A549 (cell line): Measurements from ENCODE around the gene DEDD2. TPM values are rescaled to one million over a fixed set of nuclear protein-coding genes. Genes with fewer than 3 reads are reported as not detected.

Experiments
- ATAC-seq, 2 experiments: fragments of 200-7000 bp in 1 of 2; fragments of >200 bp in 1 of 2; cut with Nextera tagmentation in 1 of 2; cut with Tn5 transposase in 1 of 2; 3 replicates each; pipeline versions ENCODE4 v1.8.0 to v1.9.1; 2018 to 2020; ENCODE audit warnings: mild to moderate bottlenecking in 1 of 2, moderate library complexity in 1 of 2
- CTCF ChIA-PET: fragments of 300-600 bp; sonication (Branson Sonifier 250); formaldehyde crosslinking; extraction: SDS; loops from one replicate; lab custom pipeline; 2021; ENCODE audit warnings: antibody characterized with exemption, inconsistent platforms; lab: Yijun Ruan, JAX
- POLR2A ChIA-PET: fragments of 350-600 bp; formaldehyde crosslinking; extraction: SDS; loops from one replicate; lab custom pipeline; 2021; ENCODE audit warnings: antibody characterized with exemption, inconsistent platforms; lab: Yijun Ruan, JAX
- DNase-seq, 2 experiments: peaks; one replicate each; pipeline versions ENCODE4 v3.0.0 to v3.0.0-alpha.2; 2011 to 2016; ENCODE audit warnings: low read depth in 1 of 2, low spot score in 1 of 2
- FAIRE-seq: peaks from 2 replicates; lab custom pipeline; 2011; peaks lifted over from hg19 to GRCh38; lab: Jason Lieb, UNC
- H3K27ac ChIP-seq, 2 experiments: fragments of >200 bp; sonication (Bioruptor Twin); formaldehyde crosslinking; 3 replicates each; pipeline ENCODE4 v1.5.1; 2016 to 2017
- H3K4me1 ChIP-seq: fragments of >200 bp; sonication (Bioruptor Twin); formaldehyde crosslinking; 3 replicates; pipeline ENCODE4 v1.6.1; 2016
- H3K4me2 ChIP-seq: fragments of >200 bp; sonication (Bioruptor Twin); formaldehyde crosslinking; 3 replicates; pipeline ENCODE4 v1.6.1; 2016
- H3K4me3 ChIP-seq: fragments of >200 bp; sonication (Bioruptor Twin); formaldehyde crosslinking; 3 replicates; pipeline ENCODE4 v1.5.1; 2016
- H3K9me3 ChIP-seq: fragments of >200 bp; sonication (Bioruptor Twin); formaldehyde crosslinking; 3 replicates; pipeline ENCODE4 v1.6.1; 2016
- BCL3 ChIP-seq: fragments of >200 bp; sonication (Bioruptor Twin); formaldehyde crosslinking; IDR thresholded peaks from 3 replicates; pipeline ENCODE4 v1.6.1; 2016
- CBX8 ChIP-seq: fragments of 200-600 bp; sonication (generic); IDR thresholded peaks from 2 replicates; pipeline ENCODE4 v1.6.1; 2016
- CEBPB ChIP-seq, 2 experiments: fragments of >200 bp in 1 of 2; sonication (Bioruptor Twin) in 1 of 2; formaldehyde crosslinking in 1 of 2; IDR thresholded peaks; 2 replicates each; pipeline ENCODE4 v1.6.1; 2012 to 2016
- FOSB ChIP-seq: fragments of 250-450 bp; sonication (Bioruptor Pico); IDR thresholded peaks from 2 replicates; pipeline ENCODE4 v1.5.0; 2020; ENCODE audit warnings: mild to moderate bottlenecking, moderate library complexity
- FOSL2 ChIP-seq, 2 experiments: fragments of 450-650 bp in 1 of 2; fragments of >200 bp in 1 of 2; sonication (Bioruptor Twin) in 1 of 2; formaldehyde crosslinking; IDR thresholded peaks; 2 replicates each; pipeline versions ENCODE4 v1.5.0 to v1.6.1; 2016 to 2020; ENCODE audit warnings: mild to moderate bottlenecking in 1 of 2, moderate library complexity in 1 of 2
- HOXA7 ChIP-seq: fragments of 250-450 bp; sonication (Bioruptor Pico); IDR thresholded peaks from 2 replicates; pipeline ENCODE4 v1.5.0; 2020; ENCODE audit warnings: mild to moderate bottlenecking, moderate library complexity
- JUN ChIP-seq, 2 experiments: fragments of >200 bp; sonication (Bioruptor Twin); formaldehyde crosslinking; IDR thresholded peaks; 2 replicates in 1 of 2; 3 replicates in 1 of 2; pipeline ENCODE4 v1.6.1; 2016 to 2017
- MAFK ChIP-seq: fragments of 450-650 bp; IDR thresholded peaks from 2 replicates; pipeline ENCODE4 v1.6.1; 2014; ENCODE audit not compliant: partially characterized antibody
- POLR2A ChIP-seq: IDR thresholded peaks from 2 replicates; pipeline ENCODE4 v1.6.1; 2012; ENCODE audit warnings: mild to moderate bottlenecking, low read length
- POLR2AphosphoS2 ChIP-seq: conservative IDR thresholded peaks from 2 replicates; pipeline ENCODE4 v1.6.1; 2012; ENCODE audit warnings: low read length, improper control_type of control experiment, inconsistent platforms
- RCOR1 ChIP-seq: fragments of 150-350 bp; IDR thresholded peaks from 2 replicates; pipeline ENCODE4 v1.6.1; 2014; ENCODE audit warnings: antibody characterized with exemption, low read length, low read depth
- SMC3 ChIP-seq: fragments of >200 bp; sonication (Bioruptor Twin); formaldehyde crosslinking; IDR thresholded peaks from 3 replicates; pipeline ENCODE4 v1.6.1; 2018; ENCODE audit warnings: inconsistent platforms
- TP53 ChIP-seq: fragments of 250-450 bp; sonication (Bioruptor Pico); IDR thresholded peaks from 2 replicates; pipeline ENCODE4 v1.5.0; 2021; ENCODE audit warnings: mild to moderate bottlenecking, moderate library complexity
- ZNF302 ChIP-seq: fragments of 250-450 bp; sonication (Bioruptor Pico); IDR thresholded peaks from 2 replicates; pipeline ENCODE4 v1.9.0; 2021; ENCODE audit warnings: inconsistent platforms, mild to moderate bottlenecking, moderate library complexity
- WGBS: methylation state at CpG from one replicate; pipeline ENCODE4 v1.1.6; 2017; ENCODE audit errors: missing lambda C conversion rate; 5-methylcytosine and 5-hydroxymethylcytosine counted together
- polyA plus RNA-seq, 4 experiments: library from polyadenylated mRNA; depleted of rRNA in 3 of 4; stranded (reverse); fragments of >200 nt; fragmentation: RNase III in 1 of 4; extraction: RNeasy Plus Mini Kit Qiagen cat#74134 plus additional on column Dnase treatment in 1 of 4; gene quantifications; 2 replicates in 3 of 4; 3 replicates in 1 of 4; pipeline ENCODE4 v1.2.3, GENCODE V29; 2011 to 2017
- TF ChIP-seq, protein P1 (sequence below): IDR thresholded peaks from 2 replicates; pipeline ENCODE4 v1.6.1; 2012

The DEDD2 gene
- polyA plus RNA-seq, 2 of the 4 experiments (the other 2 are of a cell fraction) = 30.8 to 54.1 TPM

DNA sequence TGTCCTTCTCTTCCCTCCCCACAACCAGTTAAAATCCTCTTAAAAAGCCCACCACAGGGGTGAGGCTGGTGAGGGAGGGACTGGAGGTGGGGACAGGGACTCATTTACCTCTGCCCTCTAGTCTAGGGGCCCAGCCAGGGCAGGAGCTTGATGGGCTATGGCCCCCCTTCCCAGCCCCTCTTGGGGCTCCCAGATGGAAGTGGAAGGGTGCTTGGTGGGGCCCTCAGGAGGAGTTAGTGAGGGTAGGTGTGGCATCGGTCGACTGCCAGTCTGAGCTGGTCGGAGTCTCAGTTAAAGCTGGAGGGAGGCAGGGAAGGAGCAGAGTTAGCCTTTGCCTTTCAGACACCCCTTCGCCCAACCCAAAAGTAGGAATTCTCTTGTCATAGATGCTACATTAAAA is 13.1 kb upstream of the DEDD2 start (continued):
- TF ChIP-seq BCL3 = no peak
- TF ChIP-seq FOSL2 (IDR thresholded peaks at IDR 0.05) = no peak
- no peak for TF ChIP-seq FOSL2 (CRISPR knock-in tag; IDR thresholded peaks at IDR 0.05)
- no peak for TF ChIP-seq POLR2A
- TF ChIP-seq FOSB = no peak
- no peak for TF ChIP-seq RCOR1
- no peak for TF ChIP-seq HOXA7 (CRISPR knock-in tag)
- TF ChIP-seq, all 56 proteins: peak for 0

DNA sequence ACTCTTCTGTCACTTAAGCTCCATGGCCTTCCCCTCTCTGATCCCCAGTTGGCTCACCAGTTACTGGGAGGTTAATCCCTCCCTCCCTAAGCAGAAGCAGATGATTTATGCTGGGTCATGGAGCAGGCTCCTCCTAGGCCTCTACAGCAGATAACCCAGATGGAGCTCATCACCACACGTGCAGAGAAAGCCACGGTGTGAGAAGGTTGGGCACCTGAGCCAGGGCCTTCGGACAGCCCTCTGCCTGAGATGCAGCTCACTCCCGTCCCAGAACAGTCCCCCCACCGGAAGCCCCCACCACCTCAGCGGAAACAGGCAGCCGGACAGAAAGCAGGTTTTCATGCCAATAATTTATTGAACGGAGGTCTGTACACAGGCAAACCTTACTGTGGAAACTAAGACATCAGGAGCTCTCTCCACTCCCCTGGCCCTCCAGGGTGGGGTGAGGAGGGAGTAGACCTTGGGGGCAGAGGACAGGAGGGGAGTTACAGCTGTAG is 12.4 kb upstream of the DEDD2 start:
- POLR2A ChIA-PET = interaction anchor here (0.6 to 1.7 kb wide), 2 partner anchors 13 to 28 kb away, joined by 7 to 13 read pairs; partner anchors contain the start of gene GSK3A
- DNase-seq (peak in 1 of 2 experiments; percentile 65), FAIRE-seq (peak; percentile 97)
- Histone ChIP-seq H3K9me3 (no peaks in the 10 kb centered on the region), H3K4me2 (no peak overlapping the region)
- TF ChIP-seq JUN (IDR thresholded peaks at IDR 0.05) (peak in 1 of 2 experiments; percentile 4; a peak in 1 of 5 replicates), MAFK (peak; percentile 34), POLR2AphosphoS2 (no peak)
- TF ChIP-seq, all 56 proteins: peak for 2
- 83% methylated on average over 8 of the region's 8 CpGs for WGBS
- H3K4me1 ChIP-seq = peaks cover 11% of the 10 kb centered on the region; the same call in 2 of the 3 replicates
- H3K27ac ChIP-seq = peak overlapping the region in 1 of 2 experiments; percentile 29; a peak in 3 of 6 replicates
- H3K4me3 ChIP-seq = no peak overlapping the region
- peak; percentile 36 to 56; a peak in 5 of 6 replicates for ATAC-seq
- CTCF ChIA-PET = interaction anchor here (0.6 to 12.7 kb wide), 10 partner anchors 9 to 149 kb away, joined by 3 to 185 read pairs (median 3); partner anchors contain the start of genes GSK3A, PAFAH1B3 and ZNF526

GRCh38 chr19:42229301-42229854 is 11.9 kb upstream of the DEDD2 start:
- WGBS = 73% methylated on average over 4 of the region's 4 CpGs
- POLR2A ChIA-PET = interaction anchor here (0.6 to 1.7 kb wide), 2 partner anchors 13 to 29 kb away, joined by 7 to 13 read pairs; partner anchors contain the start of gene GSK3A
- peak overlapping the region in 1 of 2 experiments; percentile 29; a peak in 3 of 6 replicates for H3K27ac ChIP-seq

DNA sequence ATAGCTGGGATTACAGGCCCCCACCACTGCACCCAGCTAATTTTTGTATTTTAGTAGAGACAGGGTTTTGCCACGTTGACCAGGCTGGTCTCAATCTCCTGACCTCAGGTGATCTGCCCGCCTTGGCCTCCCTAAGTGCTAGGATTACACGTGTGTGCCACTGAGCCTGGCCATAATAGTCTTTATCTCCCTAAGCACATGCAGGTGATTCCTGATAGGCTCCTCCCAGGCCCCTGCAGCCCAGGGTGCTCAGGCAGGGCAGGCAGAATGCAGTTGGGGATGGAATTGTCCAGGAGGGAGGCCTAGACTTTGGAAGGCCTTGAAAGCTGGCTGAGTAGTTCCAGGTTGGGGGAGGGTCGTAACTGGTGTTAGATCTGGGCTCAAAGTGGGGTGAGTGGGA is 11.2 kb upstream of the DEDD2 start:
- Histone ChIP-seq H3K4me1 (peaks cover 11% of the 10 kb centered on the region; the same call in 2 of the 3 replicates), H3K4me3 (no peak overlapping the region), H3K4me2 (no peak overlapping the region), H3K9me3 (no peaks in the 10 kb centered on the region), H3K27ac (no peak overlapping the region)
- ATAC-seq (no peak), DNase-seq (no peak), FAIRE-seq (peak; percentile 32)
- CTCF ChIA-PET = interaction anchor here (0.6 to 12.7 kb wide), 9 partner anchors 9 to 192 kb away, joined by 3 to 185 read pairs (median 4); partner anchors contain the start of genes GSK3A, PAFAH1B3 and PRR19
- TF ChIP-seq ZNF302 (no peak), MAFK (no peak), SMC3 (no peak), CBX8 (no peak)
- TF ChIP-seq, protein P1, sequence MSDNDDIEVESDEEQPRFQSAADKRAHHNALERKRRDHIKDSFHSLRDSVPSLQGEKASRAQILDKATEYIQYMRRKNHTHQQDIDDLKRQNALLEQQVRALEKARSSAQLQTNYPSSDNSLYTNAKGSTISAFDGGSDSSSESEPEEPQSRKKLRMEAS = no peak
- POLR2A ChIA-PET = interaction anchor here (1.4 to 1.7 kb wide), 2 partner anchors 14 to 15 kb away, joined by 5 to 13 read pairs; partner anchors contain the start of gene GSK3A
- WGBS = 86% methylated on average over 4 of the region's 4 CpGs

More at GRCh38 chr19:42229301-42229854, 11.9 kb upstream of the DEDD2 start:
- H3K4me3 ChIP-seq = no peak overlapping the region
- ATAC-seq = peak in 1 of 2 experiments; percentile 24; a peak in 3 of 6 replicates
- 0 out of 2 replicates have a peak, but pooled peaks have one; percentile 19 for TF ChIP-seq TP53 (CRISPR knock-in tag)
- TF ChIP-seq CEBPB (IDR thresholded peaks at IDR 0.05) = no peak
- DNase-seq = no peak
- H3K4me1 ChIP-seq = peaks cover 11% of the 10 kb centered on the region; the same call in 2 of the 3 replicates
- FAIRE-seq = no peak
- CTCF ChIA-PET = interaction anchor here (1.0 to 12.7 kb wide), 8 partner anchors 9 to 148 kb away, joined by 3 to 185 read pairs (median 4); partner anchors contain the start of genes GSK3A, PAFAH1B3 and ZNF526
- no peaks in the 10 kb centered on the region for H3K9me3 ChIP-seq
- H3K4me2 ChIP-seq = no peak overlapping the region
